Erythroblast (primary cell): ENCODE data around the gene LHX4.

Experiments
- GATA1 ChIP-seq: IDR thresholded peaks from 2 replicates; pipeline ENCODE4 v1.6.1; 2011; ENCODE audit warnings: low read depth, mild to moderate bottlenecking, control low read depth, low read length, moderate library complexity
- POLR2A ChIP-seq: IDR thresholded peaks from 2 replicates; pipeline ENCODE4 v1.6.1; 2011; ENCODE audit warnings: mild to moderate bottlenecking, low read length

DNA sequence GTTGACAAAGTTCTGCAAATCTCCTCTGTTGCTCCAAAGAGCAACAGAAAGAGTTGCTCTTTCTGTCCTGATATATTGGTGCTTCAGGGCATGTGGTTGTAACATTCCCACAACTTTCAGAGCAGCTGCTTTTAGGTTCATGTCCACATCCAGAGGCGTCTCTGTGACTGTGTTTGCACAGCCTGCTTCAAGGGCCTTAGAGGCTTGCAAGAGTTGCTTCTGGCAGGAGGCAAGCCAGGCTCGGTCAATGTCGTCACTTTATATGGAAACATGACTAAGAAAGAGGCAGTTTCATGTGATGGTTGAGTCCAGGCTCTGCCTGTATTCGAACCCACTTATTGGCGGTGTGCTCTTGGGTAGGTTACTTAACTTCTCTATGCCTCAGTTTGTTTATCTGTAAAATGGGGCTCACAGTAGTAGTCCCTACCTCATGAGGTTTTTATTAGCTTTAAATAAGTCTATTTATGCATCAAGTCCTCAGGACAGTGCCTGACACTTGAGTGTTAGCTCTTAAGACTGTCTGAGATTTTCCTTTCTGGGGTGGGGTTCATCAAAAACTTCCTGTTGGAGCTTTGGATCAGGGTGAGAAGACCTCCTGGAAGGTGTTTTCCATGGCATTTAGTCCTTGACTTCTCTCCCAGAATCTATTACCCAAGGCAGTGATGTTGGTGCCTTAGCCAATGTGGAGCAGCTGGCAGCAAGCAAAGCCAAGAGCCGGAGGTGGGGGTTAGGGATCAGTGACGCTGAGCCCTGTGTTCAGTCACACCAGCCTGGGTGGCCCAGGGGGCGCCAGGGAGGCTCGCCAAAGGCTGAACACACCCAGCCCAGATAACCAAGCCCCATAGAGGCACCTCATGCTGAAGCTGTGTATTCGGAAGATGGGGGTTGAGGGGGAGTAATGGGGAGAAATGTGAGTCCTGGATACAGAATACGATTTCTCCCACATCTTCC lies 18.9 kb downstream of the LHX4 start:
- TF ChIP-seq POLR2A (no peak), GATA1 (no peak)
